Astrocyte (in vitro differentiated cells and primary cell): ENCODE data around the gene MELK.

Experiments used
- CTCF ChIP-seq: IDR thresholded peaks from 2 replicates; pipeline ENCODE4 v1.5.1; 2011; ENCODE audit warnings: low read depth, mild to moderate bottlenecking, inconsistent platforms, low read length, moderate library complexity; ENCODE audit not compliant: insufficient read depth
- EZH2 ChIP-seq: IDR thresholded peaks from 2 replicates; pipeline ENCODE4 v1.6.1; 2012; ENCODE audit warnings: mild to moderate bottlenecking, low read length, inconsistent platforms; ENCODE audit not compliant: insufficient read depth

- TF ChIP-seq CTCF: no peak
- no peak for TF ChIP-seq EZH2
These were observed 92.1 kb downstream of the MELK start for GRCh38 chr9:36664806-36665205.
